ENCODE measurements around the gene LRRC53.

LRRC53 gene

DNA sequence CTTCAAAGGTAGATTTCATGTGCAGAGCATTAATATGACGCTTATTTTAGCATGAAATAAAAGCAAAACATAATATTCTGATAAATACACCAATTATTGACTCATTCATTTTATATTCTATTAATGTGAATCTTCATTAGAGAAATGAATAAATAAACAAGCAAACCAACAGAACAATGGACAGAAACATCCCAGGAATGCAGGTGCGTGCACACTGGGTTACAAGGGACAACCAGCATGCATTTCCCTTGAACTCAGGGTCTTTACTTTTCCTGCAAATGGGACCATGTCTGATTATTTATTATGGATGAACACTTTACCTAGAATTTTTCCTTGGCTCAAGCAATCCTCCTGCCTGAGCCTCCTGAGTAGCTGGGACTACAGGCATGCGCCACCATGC lies 13.5 kb downstream of the LRRC53 start:
- H3K9ac ChIP-seq (ENCODE audit: low read depth, low read length): no peak overlapping the region
- no peak overlapping the region for H3K27ac ChIP-seq (ENCODE audit: low read depth, low read length)
- no peaks in the 10 kb centered on the region for H3K36me3 ChIP-seq (ENCODE audit: control insufficient read depth, insufficient read depth, low read length)

DNA sequence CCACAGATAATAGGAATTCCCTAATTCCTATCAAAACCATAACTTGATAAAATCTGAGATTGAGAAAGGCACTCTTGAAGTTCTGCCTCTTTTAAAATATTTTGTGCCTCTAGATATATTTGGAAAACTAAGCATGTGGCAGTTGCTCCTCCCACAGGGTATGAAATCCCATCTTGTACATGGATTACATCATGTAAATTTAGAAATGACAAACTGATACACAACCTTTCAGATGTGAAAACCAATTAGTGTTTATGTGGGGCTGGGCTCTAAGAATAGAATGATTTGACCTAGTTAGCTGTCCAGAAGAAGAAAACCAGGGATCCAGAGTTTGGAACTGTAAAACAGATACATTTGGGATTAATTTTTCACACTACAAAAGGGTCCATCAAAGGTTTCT lies 15.7 kb downstream of the LRRC53 start:
- H3K4me3 ChIP-seq (ENCODE audit: low read depth, low read length): no peak overlapping the region
- H3K27ac ChIP-seq (ENCODE audit: low read depth, low read length): no peak overlapping the region
- no peaks in the 10 kb centered on the region for H3K36me3 ChIP-seq (ENCODE audit: control insufficient read depth, insufficient read depth, low read length)
- H3K9ac ChIP-seq (ENCODE audit: low read depth, low read length): no peak overlapping the region
- peaks cover 26% of the 10 kb centered on the region for H3K4me1 ChIP-seq (ENCODE audit: control insufficient read depth, insufficient read depth, low read length)
- no peaks in the 10 kb centered on the region for H3K27me3 ChIP-seq (ENCODE audit: control insufficient read depth, insufficient read depth, low read length)
- no peaks in the 10 kb centered on the region for H3K9me3 ChIP-seq (ENCODE audit: control insufficient read depth, insufficient read depth, low read length)

More for the DNA sequence above, 13.5 kb downstream of the LRRC53 start:
- Histone ChIP-seq H3K4me3 (ENCODE audit: low read depth, low read length) (no peak overlapping the region), H3K4me1 (ENCODE audit: control insufficient read depth, insufficient read depth, low read length) (peaks cover 13% of the 10 kb centered on the region), H3K27me3 (ENCODE audit: control insufficient read depth, insufficient read depth, low read length) (no peaks in the 10 kb centered on the region), H3K9me3 (ENCODE audit: control insufficient read depth, insufficient read depth, low read length) (no peaks in the 10 kb centered on the region)

GRCh38 chr1:74486036-74486435 lies 26.4 kb downstream of the LRRC53 start:
- no peaks in the 10 kb centered on the region for H3K36me3 ChIP-seq (ENCODE audit: control insufficient read depth, insufficient read depth, low read length)
- H3K9ac ChIP-seq (ENCODE audit: low read depth, low read length): no peak overlapping the region
- no peaks in the 10 kb centered on the region for H3K27me3 ChIP-seq (ENCODE audit: control insufficient read depth, insufficient read depth, low read length)
- peaks cover 65% of the 10 kb centered on the region for H3K4me1 ChIP-seq (ENCODE audit: control insufficient read depth, insufficient read depth, low read length)
- no peak overlapping the region for H3K4me3 ChIP-seq (ENCODE audit: low read depth, low read length)
- no peak overlapping the region for H3K27ac ChIP-seq (ENCODE audit: low read depth, low read length)
- no peaks in the 10 kb centered on the region for H3K9me3 ChIP-seq (ENCODE audit: control insufficient read depth, insufficient read depth, low read length)

GRCh38 chr1:74485622-74486021 lies 26.8 kb downstream of the LRRC53 start:
- peaks cover 65% of the 10 kb centered on the region for H3K4me1 ChIP-seq (ENCODE audit: control insufficient read depth, insufficient read depth, low read length)
- no peak overlapping the region for H3K4me3 ChIP-seq (ENCODE audit: low read depth, low read length)
- no peak overlapping the region for H3K27ac ChIP-seq (ENCODE audit: low read depth, low read length)
- no peaks in the 10 kb centered on the region for H3K9me3 ChIP-seq (ENCODE audit: control insufficient read depth, insufficient read depth, low read length)
- H3K27me3 ChIP-seq (ENCODE audit: control insufficient read depth, insufficient read depth, low read length): no peaks in the 10 kb centered on the region
- H3K9ac ChIP-seq (ENCODE audit: low read depth, low read length): no peak overlapping the region
- H3K36me3 ChIP-seq (ENCODE audit: control insufficient read depth, insufficient read depth, low read length): no peaks in the 10 kb centered on the region

GRCh38 chr1:74481607-74482006 lies 30.8 kb downstream of the LRRC53 start:
- H3K27ac ChIP-seq (ENCODE audit: low read depth, low read length): no peak overlapping the region
- H3K27me3 ChIP-seq (ENCODE audit: control insufficient read depth, insufficient read depth, low read length): no peaks in the 10 kb centered on the region
- H3K4me1 ChIP-seq (ENCODE audit: control insufficient read depth, insufficient read depth, low read length): peaks cover 31% of the 10 kb centered on the region
- no peaks in the 10 kb centered on the region for H3K9me3 ChIP-seq (ENCODE audit: control insufficient read depth, insufficient read depth, low read length)
- no peak overlapping the region for H3K4me3 ChIP-seq (ENCODE audit: low read depth, low read length)
- H3K9ac ChIP-seq (ENCODE audit: low read depth, low read length): no peak overlapping the region
- H3K36me3 ChIP-seq (ENCODE audit: control insufficient read depth, insufficient read depth, low read length): no peaks in the 10 kb centered on the region

DNA sequence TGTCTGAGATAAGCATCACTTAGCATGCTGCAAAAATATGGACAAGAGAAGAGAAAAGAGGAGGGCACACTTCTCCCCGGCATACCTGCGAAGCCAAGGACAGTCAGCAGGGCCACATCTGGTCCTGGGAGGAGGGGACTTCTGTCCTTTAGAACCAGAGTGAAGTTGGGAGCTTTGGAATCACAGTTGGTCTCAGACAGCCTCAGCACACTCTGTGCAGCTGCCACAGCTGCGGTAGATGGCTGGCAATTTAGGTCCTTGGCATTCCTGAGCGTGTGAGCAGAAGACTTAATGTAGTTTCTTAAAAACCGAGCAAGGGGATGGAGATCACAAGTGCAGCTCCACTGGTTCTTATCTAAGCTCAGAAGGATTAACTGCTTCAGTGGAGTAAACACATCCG lies 32.3 kb downstream of the LRRC53 start:
- Histone ChIP-seq H3K36me3 (ENCODE audit: control insufficient read depth, insufficient read depth, low read length) (no peaks in the 10 kb centered on the region), H3K27ac (ENCODE audit: low read depth, low read length) (no peak overlapping the region), H3K4me3 (ENCODE audit: low read depth, low read length) (no peak overlapping the region), H3K9ac (ENCODE audit: low read depth, low read length) (no peak overlapping the region), H3K4me1 (ENCODE audit: control insufficient read depth, insufficient read depth, low read length) (peaks cover 18% of the 10 kb centered on the region), H3K27me3 (ENCODE audit: control insufficient read depth, insufficient read depth, low read length) (no peaks in the 10 kb centered on the region), H3K9me3 (ENCODE audit: control insufficient read depth, insufficient read depth, low read length) (no peaks in the 10 kb centered on the region)

- Histone ChIP-seq H3K27me3 (ENCODE audit: control insufficient read depth, insufficient read depth, low read length) (no peaks in the 10 kb centered on the region), H3K9me3 (ENCODE audit: control insufficient read depth, insufficient read depth, low read length) (no peaks in the 10 kb centered on the region), H3K9ac (ENCODE audit: low read depth, low read length) (no peak overlapping the region), H3K4me3 (ENCODE audit: low read depth, low read length) (no peak overlapping the region), H3K4me1 (ENCODE audit: control insufficient read depth, insufficient read depth, low read length) (peaks cover 14% of the 10 kb centered on the region), H3K27ac (ENCODE audit: low read depth, low read length) (no peak overlapping the region), H3K36me3 (ENCODE audit: control insufficient read depth, insufficient read depth, low read length) (no peaks in the 10 kb centered on the region)
Measured at GRCh38 chr1:74478979-74479378, 33.4 kb downstream of the LRRC53 start.

- no peak overlapping the region for H3K9ac ChIP-seq (ENCODE audit: low read depth, low read length)
- H3K4me3 ChIP-seq (ENCODE audit: low read depth, low read length): no peak overlapping the region
- no peaks in the 10 kb centered on the region for H3K27me3 ChIP-seq (ENCODE audit: control insufficient read depth, insufficient read depth, low read length)
Measured at GRCh38 chr1:74474585-74474984, 37.8 kb downstream of the LRRC53 start.

GRCh38 chr1:74471470-74471869 lies 40.9 kb downstream of the LRRC53 start:
- no peaks in the 10 kb centered on the region for H3K9me3 ChIP-seq (ENCODE audit: control insufficient read depth, insufficient read depth, low read length)
- no peaks in the 10 kb centered on the region for H3K27me3 ChIP-seq (ENCODE audit: control insufficient read depth, insufficient read depth, low read length)
- no peak overlapping the region for H3K4me3 ChIP-seq (ENCODE audit: low read depth, low read length)
- no peak overlapping the region for H3K9ac ChIP-seq (ENCODE audit: low read depth, low read length)
- H3K4me1 ChIP-seq (ENCODE audit: control insufficient read depth, insufficient read depth, low read length): peaks cover 7% of the 10 kb centered on the region; the same call in 1 of the 2 replicates
- H3K27ac ChIP-seq (ENCODE audit: low read depth, low read length): no peak overlapping the region
- no peaks in the 10 kb centered on the region for H3K36me3 ChIP-seq (ENCODE audit: control insufficient read depth, insufficient read depth, low read length)

More at GRCh38 chr1:74474585-74474984, 37.8 kb downstream of the LRRC53 start:
- no peaks in the 10 kb centered on the region for H3K36me3 ChIP-seq (ENCODE audit: control insufficient read depth, insufficient read depth, low read length)
- no peaks in the 10 kb centered on the region for H3K9me3 ChIP-seq (ENCODE audit: control insufficient read depth, insufficient read depth, low read length)
- H3K4me1 ChIP-seq (ENCODE audit: control insufficient read depth, insufficient read depth, low read length): no peaks in the 10 kb centered on the region; the same call in 1 of the 2 replicates
- H3K27ac ChIP-seq (ENCODE audit: low read depth, low read length): no peak overlapping the region

DNA sequence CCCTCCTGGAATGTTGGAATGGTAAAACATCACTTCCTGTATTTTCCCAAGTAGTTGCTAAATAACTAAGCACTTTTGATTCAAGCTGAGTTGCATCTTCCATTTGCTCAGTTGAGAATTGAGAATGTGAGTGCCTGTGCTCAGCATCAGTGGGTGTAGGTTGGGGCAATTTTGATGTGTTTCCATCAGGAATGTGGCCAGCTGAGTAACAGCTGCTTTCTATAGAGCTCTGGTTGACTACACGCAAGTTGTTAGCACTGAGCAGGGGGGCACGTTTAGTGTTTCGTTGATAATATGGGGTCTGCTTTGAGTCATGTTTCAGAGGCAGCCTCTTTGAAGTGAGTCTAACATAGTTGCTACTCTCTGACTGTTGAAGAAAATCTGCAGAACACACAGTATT lies 41.5 kb downstream of the LRRC53 start:
- H3K27ac ChIP-seq (ENCODE audit: low read depth, low read length): no peak overlapping the region
- no peaks in the 10 kb centered on the region for H3K36me3 ChIP-seq (ENCODE audit: control insufficient read depth, insufficient read depth, low read length)
- no peak overlapping the region for H3K4me3 ChIP-seq (ENCODE audit: low read depth, low read length)
- H3K9ac ChIP-seq (ENCODE audit: low read depth, low read length): no peak overlapping the region
- peaks cover 7% of the 10 kb centered on the region; the same call in 1 of the 2 replicates for H3K4me1 ChIP-seq (ENCODE audit: control insufficient read depth, insufficient read depth, low read length)
- no peaks in the 10 kb centered on the region for H3K9me3 ChIP-seq (ENCODE audit: control insufficient read depth, insufficient read depth, low read length)
- H3K27me3 ChIP-seq (ENCODE audit: control insufficient read depth, insufficient read depth, low read length): no peaks in the 10 kb centered on the region

GRCh38 chr1:74470251-74470650 lies 42.2 kb downstream of the LRRC53 start:
- Histone ChIP-seq H3K4me3 (ENCODE audit: low read depth, low read length) (no peak overlapping the region), H3K9ac (ENCODE audit: low read depth, low read length) (no peak overlapping the region), H3K4me1 (ENCODE audit: control insufficient read depth, insufficient read depth, low read length) (peaks cover 7% of the 10 kb centered on the region; the same call in 1 of the 2 replicates), H3K27me3 (ENCODE audit: control insufficient read depth, insufficient read depth, low read length) (no peaks in the 10 kb centered on the region), H3K9me3 (ENCODE audit: control insufficient read depth, insufficient read depth, low read length) (no peaks in the 10 kb centered on the region), H3K36me3 (ENCODE audit: control insufficient read depth, insufficient read depth, low read length) (no peaks in the 10 kb centered on the region), H3K27ac (ENCODE audit: low read depth, low read length) (no peak overlapping the region)

Data from HUES48 (cell line).